ENCODE results near the gene FRMD4B.

Gene FRMD4B

GRCh38 chr3:69219101-69219708 is 166.7 kb downstream of the FRMD4B start:
- Histone ChIP-seq H3K4me3 (no peak overlapping the region), H3K9ac (ENCODE audit: insufficient read length) (no peak overlapping the region), H3K9me3 (ENCODE audit: low read depth, low read length) (no peaks in the 10 kb centered on the region), H3K36me3 (ENCODE audit: insufficient read depth, low read length) (no peaks in the 10 kb centered on the region), H3K27ac (no peak overlapping the region)
- DNase-seq (ENCODE audit: low read depth, low spot score), result no peak
- TF ChIP-seq EZH2 (IDR thresholded peaks at IDR 0.05) (no peak), POLR2AphosphoS5 (IDR thresholded peaks at IDR 0.05; ENCODE audit: borderline replicate concordance, low read depth, low read length) (no peak), FOXP2 (optimal IDR thresholded peaks at IDR 0.05; ENCODE audit: control extremely low read depth, extremely low read length, insufficient read depth) (no peak)

- Histone ChIP-seq H3K9me3 (ENCODE audit: low read depth, low read length) (no peaks in the 10 kb centered on the region), H3K4me3 (no peak overlapping the region), H3K36me3 (ENCODE audit: insufficient read depth, low read length) (no peaks in the 10 kb centered on the region), H3K9ac (ENCODE audit: insufficient read length) (no peak overlapping the region), H3K27ac (no peak overlapping the region)
- no peak for TF ChIP-seq EZH2 (IDR thresholded peaks at IDR 0.05)
- TF ChIP-seq POLR2AphosphoS5 (IDR thresholded peaks at IDR 0.05; ENCODE audit: borderline replicate concordance, low read depth, low read length), result no peak
- TF ChIP-seq FOXP2 (optimal IDR thresholded peaks at IDR 0.05; ENCODE audit: control extremely low read depth, extremely low read length, insufficient read depth), result no peak
- no peak for DNase-seq (ENCODE audit: low read depth, low spot score)
Observed at GRCh38 chr3:69218079-69218478, 167.8 kb downstream of the FRMD4B start.

GRCh38 chr3:69216981-69217380 is 168.9 kb downstream of the FRMD4B start:
- TF ChIP-seq POLR2AphosphoS5 (IDR thresholded peaks at IDR 0.05; ENCODE audit: borderline replicate concordance, low read depth, low read length) (no peak), EZH2 (IDR thresholded peaks at IDR 0.05) (no peak), FOXP2 (optimal IDR thresholded peaks at IDR 0.05; ENCODE audit: control extremely low read depth, extremely low read length, insufficient read depth) (no peak)

GRCh38 chr3:69214241-69214640 is 171.6 kb downstream of the FRMD4B start:
- H3K9ac ChIP-seq (ENCODE audit: insufficient read length), result no peak overlapping the region
- H3K4me3 ChIP-seq, result no peak overlapping the region
- no peaks in the 10 kb centered on the region for H3K36me3 ChIP-seq (ENCODE audit: insufficient read depth, low read length)
- DNase-seq (ENCODE audit: low read depth, low spot score), result no peak
- no peaks in the 10 kb centered on the region for H3K9me3 ChIP-seq (ENCODE audit: low read depth, low read length)
- TF ChIP-seq POLR2AphosphoS5 (IDR thresholded peaks at IDR 0.05; ENCODE audit: borderline replicate concordance, low read depth, low read length), result no peak
- TF ChIP-seq FOXP2 (optimal IDR thresholded peaks at IDR 0.05; ENCODE audit: control extremely low read depth, extremely low read length, insufficient read depth), result no peak
- TF ChIP-seq EZH2 (IDR thresholded peaks at IDR 0.05), result no peak
- H3K27ac ChIP-seq, result no peak overlapping the region

More at GRCh38 chr3:69216981-69217380, 168.9 kb downstream of the FRMD4B start:
- Histone ChIP-seq H3K9me3 (ENCODE audit: low read depth, low read length) (no peaks in the 10 kb centered on the region), H3K36me3 (ENCODE audit: insufficient read depth, low read length) (no peaks in the 10 kb centered on the region), H3K9ac (ENCODE audit: insufficient read length) (no peak overlapping the region), H3K4me3 (no peak overlapping the region), H3K27ac (no peak overlapping the region)
- no peak for DNase-seq (ENCODE audit: low read depth, low spot score)

- TF ChIP-seq EZH2 (IDR thresholded peaks at IDR 0.05) (no peak), POLR2AphosphoS5 (IDR thresholded peaks at IDR 0.05; ENCODE audit: borderline replicate concordance, low read depth, low read length) (no peak), FOXP2 (optimal IDR thresholded peaks at IDR 0.05; ENCODE audit: control extremely low read depth, extremely low read length, insufficient read depth) (no peak)
- Histone ChIP-seq H3K4me3 (no peak overlapping the region), H3K9me3 (ENCODE audit: low read depth, low read length) (no peaks in the 10 kb centered on the region), H3K9ac (ENCODE audit: insufficient read length) (no peak overlapping the region), H3K27ac (no peak overlapping the region), H3K36me3 (ENCODE audit: insufficient read depth, low read length) (no peaks in the 10 kb centered on the region)
- no peak for DNase-seq (ENCODE audit: low read depth, low spot score)
Observed at GRCh38 chr3:69212411-69213160, 173.3 kb downstream of the FRMD4B start.

- Histone ChIP-seq H3K36me3 (ENCODE audit: insufficient read depth, low read length) (no peaks in the 10 kb centered on the region), H3K27ac (no peak overlapping the region)
- TF ChIP-seq EZH2 (IDR thresholded peaks at IDR 0.05), result no peak
- no peak for TF ChIP-seq POLR2AphosphoS5 (IDR thresholded peaks at IDR 0.05; ENCODE audit: borderline replicate concordance, low read depth, low read length)
- no peak for TF ChIP-seq FOXP2 (optimal IDR thresholded peaks at IDR 0.05; ENCODE audit: control extremely low read depth, extremely low read length, insufficient read depth)
Observed at GRCh38 chr3:69210068-69210730, 175.7 kb downstream of the FRMD4B start.

GRCh38 chr3:69209413-69209812 is 176.5 kb downstream of the FRMD4B start:
- Histone ChIP-seq H3K36me3 (ENCODE audit: insufficient read depth, low read length) (no peaks in the 10 kb centered on the region), H3K9me3 (ENCODE audit: low read depth, low read length) (no peaks in the 10 kb centered on the region), H3K4me3 (no peak overlapping the region), H3K27ac (no peak overlapping the region), H3K9ac (ENCODE audit: insufficient read length) (no peak overlapping the region)
- TF ChIP-seq POLR2AphosphoS5 (IDR thresholded peaks at IDR 0.05; ENCODE audit: borderline replicate concordance, low read depth, low read length) (no peak), EZH2 (IDR thresholded peaks at IDR 0.05) (no peak), FOXP2 (optimal IDR thresholded peaks at IDR 0.05; ENCODE audit: control extremely low read depth, extremely low read length, insufficient read depth) (no peak)
- no peak for DNase-seq (ENCODE audit: low read depth, low spot score)

More at GRCh38 chr3:69210068-69210730, 175.7 kb downstream of the FRMD4B start:
- Histone ChIP-seq H3K9ac (ENCODE audit: insufficient read length) (no peak overlapping the region), H3K9me3 (ENCODE audit: low read depth, low read length) (no peaks in the 10 kb centered on the region), H3K4me3 (no peak overlapping the region)
- no peak for DNase-seq (ENCODE audit: low read depth, low spot score)

GRCh38 chr3:69207031-69207430 is 178.9 kb downstream of the FRMD4B start:
- DNase-seq (ENCODE audit: low read depth, low spot score), result no peak
- no peak overlapping the region for H3K4me3 ChIP-seq
- no peak for TF ChIP-seq FOXP2 (optimal IDR thresholded peaks at IDR 0.05; ENCODE audit: control extremely low read depth, extremely low read length, insufficient read depth)
- no peak for TF ChIP-seq POLR2AphosphoS5 (IDR thresholded peaks at IDR 0.05; ENCODE audit: borderline replicate concordance, low read depth, low read length)
- no peak for TF ChIP-seq EZH2 (IDR thresholded peaks at IDR 0.05)
- no peaks in the 10 kb centered on the region for H3K9me3 ChIP-seq (ENCODE audit: low read depth, low read length)
- H3K9ac ChIP-seq (ENCODE audit: insufficient read length), result no peak overlapping the region
- no peak overlapping the region for H3K27ac ChIP-seq
- no peaks in the 10 kb centered on the region for H3K36me3 ChIP-seq (ENCODE audit: insufficient read depth, low read length)

Data from SK-N-MC (cell line).